MG63 (cell line): ENCODE results near the gene OR2G3. TPM values are rescaled to one million over a fixed set of nuclear protein-coding genes. Genes with fewer than 3 reads are reported as not detected.

Source experiments
- DNase-seq: peaks from one replicate; pipeline ENCODE4 v3.0.0-alpha.2; 2020
- H3K27me3 ChIP-seq: fragments of 250-450 bp; sonication (Bioruptor Pico); 2 replicates; pipeline ENCODE4 v1.5.1; 2020; ENCODE audit warnings: mild to moderate bottlenecking, moderate library complexity
- H3K36me3 ChIP-seq: fragments of 250-450 bp; sonication (Bioruptor Pico); 2 replicates; pipeline ENCODE4 v1.5.1; 2020; ENCODE audit warnings: mild to moderate bottlenecking, moderate library complexity
- H3K4me3 ChIP-seq: fragments of 250-450 bp; sonication (Bioruptor Pico); 2 replicates; pipeline ENCODE4 v1.5.1; 2020; ENCODE audit warnings: mild to moderate bottlenecking, moderate library complexity
- H3K9me3 ChIP-seq: fragments of 250-450 bp; sonication (Bioruptor Pico); 2 replicates; pipeline ENCODE4 v1.5.1; 2020; ENCODE audit warnings: mild to moderate bottlenecking, moderate library complexity
- total RNA-seq: library from RNA; depleted of rRNA; stranded (reverse); fragments of >200 nt; shearing (Covaris generic); gene quantifications from 2 replicates; pipeline ENCODE4 v1.2.3, GENCODE V29; 2014; ENCODE audit warnings: low replicate concordance; rRNA removed

Gene OR2G3
- total RNA-seq, 1 experiment from 2014 or later = not detected

DNA sequence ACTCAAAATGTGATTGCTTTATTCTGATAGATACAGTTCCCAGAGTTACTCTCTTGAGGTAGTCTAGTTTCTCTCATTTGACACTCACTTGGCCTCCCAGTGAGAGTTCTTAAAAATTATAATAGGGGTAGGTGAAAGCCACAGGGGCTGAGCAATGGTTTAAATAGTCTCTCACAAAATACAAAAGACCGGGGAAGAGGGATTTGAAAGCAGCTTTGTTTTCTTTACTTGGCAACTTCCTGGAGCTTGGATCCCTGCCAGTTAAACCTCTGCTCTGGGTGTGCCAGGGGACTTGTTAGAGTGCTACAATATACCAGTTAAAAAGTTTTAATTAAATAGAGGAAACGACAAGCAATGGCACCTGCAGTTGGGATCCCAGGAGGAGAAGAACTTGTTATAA lies 42.5 kb downstream of the OR2G3 start:
- Histone ChIP-seq H3K4me3 (no peak overlapping the region), H3K27me3 (no peaks in the 10 kb centered on the region), H3K36me3 (no peaks in the 10 kb centered on the region), H3K9me3 (no peaks in the 10 kb centered on the region)
- DNase-seq = peak; percentile 12

DNA sequence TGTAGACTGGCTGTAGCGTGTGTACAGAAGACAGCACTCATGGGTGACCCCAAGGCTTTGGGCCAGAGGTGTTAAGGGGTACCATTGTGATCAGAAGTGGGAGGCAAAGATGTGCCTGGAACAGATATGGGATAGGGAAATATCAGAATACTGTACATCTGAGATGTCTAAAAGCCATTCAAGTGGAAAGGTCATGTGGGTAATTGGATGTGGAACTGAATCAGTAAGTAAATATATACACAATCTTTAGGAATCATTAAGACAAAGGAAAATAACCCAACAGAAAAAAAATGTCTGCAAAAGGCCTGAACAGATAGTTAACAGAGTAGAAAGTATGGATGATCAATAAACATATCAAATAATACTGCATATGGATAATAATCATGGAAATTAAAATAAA lies 47.7 kb downstream of the OR2G3 start:
- no peak overlapping the region for H3K4me3 ChIP-seq
- no peaks in the 10 kb centered on the region for H3K36me3 ChIP-seq
- no peak for DNase-seq
- H3K27me3 ChIP-seq = no peaks in the 10 kb centered on the region
- H3K9me3 ChIP-seq = no peaks in the 10 kb centered on the region

Other genes starting within 250 kb of the OR2G3 start
- 0.23 TPM in 1 of 2 replicates, not detected in the other for gene NLRP3, start 189.4 kb upstream of the OR2G3 start, total RNA-seq
- gene OR2B11, start 147.5 kb upstream of the OR2G3 start, total RNA-seq = not detected in 2 replicates
- gene OR2C3, start 69.1 kb upstream of the OR2G3 start, total RNA-seq = not detected in 2 replicates
- not detected in 2 replicates for gene GCSAML, start 56.5 kb upstream of the OR2G3 start, total RNA-seq
- not detected in 2 replicates for gene OR2G2, start 17.2 kb upstream of the OR2G3 start, total RNA-seq
- gene OR13G1, start 74.2 kb downstream of the OR2G3 start, total RNA-seq = not detected in 2 replicates
- gene OR6F1, start 111.1 kb downstream of the OR2G3 start, total RNA-seq = not detected in 2 replicates
- not detected in 2 replicates for gene OR14K1, start 133.0 kb downstream of the OR2G3 start, total RNA-seq
- not detected in 2 replicates for gene OR14A2, start 142.6 kb downstream of the OR2G3 start, total RNA-seq
- gene OR1C1, start 155.0 kb downstream of the OR2G3 start, total RNA-seq = not detected in 2 replicates
- not detected in 2 replicates for gene OR14A16, start 218.5 kb downstream of the OR2G3 start, total RNA-seq
- not detected in 2 replicates for gene OR11L1, start 236.3 kb downstream of the OR2G3 start, total RNA-seq